ENCODE measurements around the gene MVB12B.
A peak's percentile ranks its signal among the peaks of the same experiment; 100 is the strongest.

The MVB12B gene

DNA sequence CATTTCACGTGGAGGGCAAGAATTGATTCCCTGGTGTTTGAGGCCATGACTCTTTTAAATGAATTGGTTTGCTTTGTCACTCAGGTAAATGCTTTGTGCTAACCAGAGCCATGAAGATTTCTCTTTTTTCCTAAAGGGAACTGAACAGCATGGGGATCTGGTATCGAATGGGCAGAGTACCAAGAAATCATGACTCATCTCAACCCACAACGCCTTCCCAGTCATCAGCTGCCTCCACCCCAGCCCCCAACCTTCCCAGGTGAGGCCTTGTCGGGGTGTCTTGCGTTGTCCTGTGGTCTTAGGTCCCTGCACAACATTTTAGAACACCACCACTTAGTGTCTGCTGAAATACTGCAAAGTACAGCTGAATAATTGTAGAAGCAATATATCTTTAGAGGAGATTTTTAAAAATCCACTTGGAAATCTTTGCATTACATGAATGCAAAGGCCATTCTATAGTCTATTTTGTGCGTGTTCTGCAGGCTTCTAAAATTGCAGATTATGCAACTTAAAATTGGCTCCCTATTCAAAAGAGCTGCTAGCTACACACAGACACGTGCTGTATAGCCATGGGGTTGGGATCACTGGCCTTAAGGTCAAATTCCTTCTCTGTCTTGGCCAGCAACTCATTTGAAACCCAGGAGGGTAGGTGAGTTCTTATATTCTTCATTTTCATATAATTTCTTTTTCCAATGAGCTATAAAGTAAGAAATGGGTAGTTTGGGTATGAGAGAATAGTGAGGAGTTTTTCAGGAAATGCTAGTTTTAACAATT lies 69.0 kb downstream of the MVB12B start:
- Histone ChIP-seq H3K4me3 (no peak overlapping the region), H3K27ac (peak overlapping the region in 6 of 21 experiments; percentile 14 to 82 (median 36))

DNA sequence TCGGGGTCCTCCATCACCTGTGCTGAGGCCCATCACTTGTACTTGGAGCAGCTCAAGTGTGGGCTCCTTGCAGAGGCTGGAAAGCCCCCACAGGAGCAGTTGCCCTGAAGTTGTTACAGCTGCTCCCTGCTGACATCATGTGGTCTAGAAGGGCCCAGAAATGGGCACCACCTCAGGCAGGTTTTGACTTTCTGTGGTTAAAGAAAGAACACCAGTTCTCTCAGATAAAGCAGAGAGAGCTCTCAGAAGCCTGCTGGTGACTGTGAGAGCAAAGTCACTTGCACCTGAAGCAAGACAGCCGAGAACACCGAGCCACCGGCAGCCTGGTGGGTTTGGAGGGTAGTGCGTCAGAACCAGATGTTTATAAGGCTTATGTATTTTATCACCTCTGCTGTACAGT lies 70.4 kb downstream of the MVB12B start:
- peak overlapping the region in 6 of 21 experiments; percentile 17 to 82 (median 50) for H3K27ac ChIP-seq
- no peak overlapping the region for H3K4me3 ChIP-seq

DNA sequence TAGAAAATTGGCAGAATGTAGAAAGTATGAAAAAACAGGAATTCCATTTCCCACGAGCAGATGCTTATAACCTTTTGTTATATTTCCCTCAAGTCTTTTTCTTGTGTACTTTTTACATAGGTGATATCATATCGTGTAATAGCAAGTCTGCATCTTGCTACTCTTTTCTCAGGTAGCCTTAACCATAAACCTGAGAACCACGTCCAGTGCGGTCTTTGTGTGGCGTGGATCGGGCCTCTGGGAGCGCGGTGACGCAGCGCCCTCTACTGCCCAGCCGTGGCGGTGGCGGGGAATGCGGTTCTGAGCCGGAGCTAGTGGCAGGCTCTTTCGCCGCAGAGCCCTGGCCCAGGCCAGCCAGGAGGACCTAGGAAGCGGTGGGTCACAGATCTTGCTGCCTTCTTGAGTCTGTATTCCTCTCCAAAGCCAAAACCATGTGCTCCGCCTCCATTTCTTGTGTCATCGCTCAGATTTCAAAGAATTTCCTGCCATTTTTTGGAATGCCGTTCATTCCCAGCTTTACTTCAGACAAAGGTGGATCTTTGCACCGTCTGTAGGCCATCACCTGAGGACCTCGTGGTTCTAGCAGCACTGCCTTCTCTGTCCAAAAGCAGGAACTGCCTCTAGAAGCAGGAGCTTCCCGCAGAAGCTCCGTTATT lies 71.9 kb downstream of the MVB12B start:
- H3K27ac ChIP-seq = peak overlapping the region in 5 of 21 experiments; percentile 13 to 82 (median 42)
- no peak overlapping the region for H3K4me3 ChIP-seq

DNA sequence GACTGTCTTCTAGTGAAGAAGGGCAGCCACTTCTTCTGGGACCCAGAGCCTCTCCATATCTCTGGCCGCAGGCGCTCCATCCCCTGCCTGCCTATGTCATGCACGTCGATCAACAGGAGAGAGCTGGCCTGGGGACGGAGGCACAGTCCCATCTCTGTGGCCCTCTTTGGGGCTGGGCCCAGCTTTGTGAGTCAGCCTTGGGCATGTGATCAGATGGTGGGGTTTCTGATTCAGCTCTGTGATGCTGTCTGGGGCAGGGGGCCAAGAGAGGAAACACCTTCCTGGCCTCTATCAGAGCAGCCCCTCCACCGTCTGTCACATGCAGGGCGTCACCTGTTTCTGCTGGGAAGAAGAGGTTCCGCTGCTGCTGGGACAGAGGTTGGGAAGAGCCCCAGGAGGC lies 72.6 kb downstream of the MVB12B start:
- H3K27ac ChIP-seq = peak overlapping the region in 3 of 21 experiments; percentile 13 to 82 (median 19)
- no peak overlapping the region for H3K4me3 ChIP-seq

- Histone ChIP-seq H3K27ac (peak overlapping the region in 2 of 21 experiments; percentile 11 to 82), H3K4me3 (no peak overlapping the region)
These were observed 73.2 kb downstream of the MVB12B start for GRCh38 chr9:126399789-126400188.

GRCh38 chr9:126400571-126400970 lies 73.9 kb downstream of the MVB12B start:
- H3K27ac ChIP-seq = peak overlapping the region in 1 of 21 experiments; percentile 11
- no peak overlapping the region for H3K4me3 ChIP-seq

DNA sequence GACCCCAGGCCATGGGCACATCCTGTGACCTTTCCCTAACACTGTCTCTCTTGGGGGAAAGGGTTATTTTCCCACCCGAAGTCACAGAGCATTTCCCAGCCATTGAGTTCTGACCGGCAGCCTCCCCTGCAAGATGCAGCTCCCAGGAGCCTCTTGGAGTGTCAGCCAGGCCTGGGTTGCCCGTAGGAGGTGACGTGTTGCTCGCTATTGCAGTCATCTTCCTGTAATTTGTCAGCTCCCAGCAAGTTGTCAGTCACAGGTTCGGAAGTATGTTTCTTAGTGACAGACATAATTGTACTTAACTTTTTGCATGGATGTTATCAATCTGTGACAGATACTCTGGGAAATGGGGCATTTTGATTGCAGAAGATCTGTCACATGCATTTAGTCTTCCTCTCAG lies 74.5 kb downstream of the MVB12B start:
- Histone ChIP-seq H3K4me3 (no peak overlapping the region), H3K27ac (no peak overlapping the region)

DNA sequence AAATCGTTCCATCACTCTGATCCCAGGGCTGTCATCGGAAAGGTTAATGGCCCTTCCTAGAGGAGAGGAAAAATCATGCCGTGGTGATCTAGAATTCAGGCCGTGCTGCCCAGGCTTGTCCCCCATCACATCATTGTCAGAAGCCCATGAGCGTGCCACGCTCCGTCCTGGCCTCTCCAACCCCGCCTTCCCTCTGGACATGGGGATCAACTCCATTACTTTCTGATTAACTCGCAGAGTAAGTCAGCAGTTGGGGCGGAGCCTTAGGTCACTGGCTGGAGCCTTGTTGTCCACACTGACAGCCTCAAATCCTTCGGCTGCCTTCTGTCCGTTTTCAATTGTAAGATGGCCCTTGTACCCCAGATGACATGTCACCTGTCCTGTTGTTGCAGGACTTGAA lies 75.0 kb downstream of the MVB12B start:
- H3K4me3 ChIP-seq = no peak overlapping the region
- H3K27ac ChIP-seq = no peak overlapping the region

DNA sequence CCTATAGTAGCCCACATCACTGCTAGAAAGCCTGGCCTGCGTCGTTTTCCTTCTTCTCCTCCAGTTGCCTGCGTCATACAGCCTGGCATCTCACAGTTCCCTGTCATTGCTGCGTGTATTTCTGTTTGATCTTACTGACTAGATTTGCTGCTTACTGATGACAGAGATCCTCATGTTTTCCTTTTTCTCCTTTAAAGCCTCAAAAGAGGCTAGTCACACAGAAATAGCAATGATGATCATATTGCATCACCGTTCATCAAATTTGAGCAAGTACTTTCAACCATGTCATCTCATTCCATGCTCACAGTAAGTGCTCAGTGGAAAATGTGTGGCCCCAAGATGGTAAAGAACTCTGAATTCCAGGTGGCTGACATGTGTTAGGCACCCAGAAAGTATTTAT lies 76.8 kb downstream of the MVB12B start:
- Histone ChIP-seq H3K4me3 (no peak overlapping the region), H3K27ac (no peak overlapping the region)

DNA sequence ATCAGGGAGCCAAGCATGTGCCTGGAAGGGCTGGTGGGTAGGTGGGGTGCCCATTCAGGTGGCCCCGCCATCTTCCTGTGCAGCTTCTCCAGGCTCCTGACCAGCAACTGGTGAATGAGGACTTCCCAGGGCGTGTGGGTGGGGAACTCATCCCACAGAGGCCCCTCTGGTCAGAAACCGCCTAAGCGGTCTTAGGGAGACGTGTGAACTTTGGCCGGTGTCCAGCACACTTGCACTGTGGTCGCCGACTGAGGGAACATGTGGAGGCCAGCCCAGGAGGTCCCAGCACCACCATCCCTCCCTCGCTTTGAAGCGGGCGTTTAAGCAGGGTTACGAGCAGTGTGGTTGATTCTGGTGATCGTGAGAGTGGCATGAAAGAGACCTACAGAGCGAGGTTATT lies 77.8 kb downstream of the MVB12B start:
- H3K4me3 ChIP-seq = no peak overlapping the region
- H3K27ac ChIP-seq = no peak overlapping the region

GRCh38 chr9:126406075-126406667 lies 79.5 kb downstream of the MVB12B start:
- H3K27ac ChIP-seq = peak overlapping the region in 7 of 21 experiments; percentile 14 to 68 (median 53)
- H3K4me3 ChIP-seq = no peak overlapping the region

DNA sequence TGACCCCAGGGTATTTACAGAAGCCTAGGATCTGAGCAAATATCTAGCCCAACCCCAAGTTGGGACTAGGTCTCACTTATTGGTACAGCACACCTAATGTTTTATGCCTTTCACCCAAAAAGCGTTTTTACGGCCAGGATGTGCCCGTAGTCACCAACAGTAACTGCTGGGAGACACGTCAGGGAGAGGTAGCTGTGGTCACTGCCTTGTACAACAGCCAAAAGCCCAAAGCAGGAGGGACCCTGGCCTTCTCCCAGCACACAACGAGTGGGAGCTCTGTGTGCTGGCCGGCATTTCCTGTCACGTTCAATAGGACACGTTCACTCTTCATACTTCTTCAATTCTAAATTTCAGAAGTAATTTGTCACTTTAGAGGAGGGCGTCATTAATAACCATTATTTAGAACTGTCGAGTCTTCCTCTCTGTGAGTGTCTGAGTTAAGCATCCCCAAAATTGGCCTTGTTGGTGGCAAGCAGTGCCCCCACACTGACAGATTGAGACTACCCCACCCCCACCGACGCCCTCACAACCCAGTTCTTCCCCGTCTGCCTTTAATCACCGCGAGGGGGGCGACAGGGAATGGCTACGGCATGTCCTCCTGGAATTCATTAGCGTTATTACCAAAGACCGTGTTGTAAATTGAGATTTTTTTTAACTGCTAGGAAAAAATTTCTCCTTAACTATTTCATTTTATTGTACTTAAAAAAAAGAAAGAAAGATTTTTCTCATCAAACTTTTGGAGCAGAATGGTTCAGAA lies 80.7 kb downstream of the MVB12B start:
- H3K4me3 ChIP-seq = no peak overlapping the region
- peak overlapping the region in 11 of 21 experiments; percentile 16 to 68 (median 51) for H3K27ac ChIP-seq

GRCh38 chr9:126408004-126408403 lies 81.4 kb downstream of the MVB12B start:
- peak overlapping the region in 5 of 21 experiments; percentile 14 to 68 (median 53) for H3K27ac ChIP-seq

GRCh38 chr9:126410229-126410628 lies 83.6 kb downstream of the MVB12B start:
- H3K27ac ChIP-seq = peak overlapping the region in 4 of 21 experiments; percentile 6 to 76 (median 39)
- no peak overlapping the region for H3K4me3 ChIP-seq

More at GRCh38 chr9:126408004-126408403, 81.4 kb downstream of the MVB12B start:
- H3K4me3 ChIP-seq = no peak overlapping the region

- peak overlapping the region in 17 of 21 experiments; percentile 6 to 76 (median 55) for H3K27ac ChIP-seq
- no peak overlapping the region for H3K4me3 ChIP-seq
These were observed 84.8 kb downstream of the MVB12B start for GRCh38 chr9:126411225-126411947.

DNA sequence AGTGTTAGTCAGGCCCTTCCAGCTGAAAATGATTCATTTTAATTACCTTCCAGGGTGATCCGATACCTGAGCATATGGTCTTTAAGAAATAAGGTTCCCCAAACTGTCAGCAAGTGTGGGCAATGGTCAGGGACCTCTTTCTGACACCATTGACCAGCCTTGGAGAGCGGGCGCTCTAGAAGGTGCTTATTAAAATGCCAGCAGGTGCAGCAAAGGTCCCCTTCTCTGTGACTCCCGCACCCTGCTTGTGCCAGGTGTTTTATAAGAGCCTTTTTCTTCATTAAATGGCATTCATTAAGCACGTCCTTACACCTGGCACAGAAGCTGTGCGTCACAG lies 85.3 kb downstream of the MVB12B start:
- H3K4me3 ChIP-seq = no peak overlapping the region
- H3K27ac ChIP-seq = peak overlapping the region in 13 of 21 experiments; percentile 6 to 76 (median 55)

GRCh38 chr9:126412905-126413304 lies 86.3 kb downstream of the MVB12B start:
- no peak overlapping the region for H3K4me3 ChIP-seq
- H3K27ac ChIP-seq = peak overlapping the region in 5 of 21 experiments; percentile 0 to 70 (median 8)

DNA sequence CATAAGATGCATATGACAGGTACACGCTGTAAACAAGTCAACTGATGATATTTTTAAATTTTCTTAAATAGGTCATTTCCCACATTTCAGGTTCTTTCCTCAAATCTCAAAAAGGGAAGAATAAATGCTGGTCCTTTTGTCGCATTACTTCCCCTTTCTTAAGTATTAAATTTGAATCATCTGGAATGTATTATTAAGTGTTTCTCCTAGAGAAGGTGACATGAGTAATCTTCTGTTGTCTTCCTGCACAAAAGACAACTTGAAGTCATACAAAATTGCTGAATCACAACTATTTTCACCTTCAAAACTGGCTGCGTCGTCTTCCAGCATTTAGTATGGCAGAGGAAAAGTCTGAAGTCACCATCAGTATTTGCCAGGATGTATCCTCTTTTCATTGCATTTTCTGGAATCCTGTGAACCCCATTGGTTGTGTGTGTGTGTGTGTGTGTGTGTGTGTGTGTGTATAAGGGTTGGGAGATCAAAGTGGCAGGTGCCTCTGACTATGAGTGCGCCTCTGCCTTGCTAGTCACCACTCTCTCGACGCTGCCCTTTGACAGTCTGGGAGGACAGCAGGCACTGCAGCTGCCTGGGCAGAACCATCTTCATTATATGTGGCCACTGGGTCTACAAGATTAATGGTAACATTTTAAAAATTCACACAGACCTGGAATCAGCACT lies 86.9 kb downstream of the MVB12B start:
- peak overlapping the region in 1 of 21 experiments; percentile 68 for H3K27ac ChIP-seq
- H3K4me3 ChIP-seq = no peak overlapping the region

All from skin epidermis (tissue), 12 donors.